Anterior cingulate cortex (tissue), 58 donors: Measurements from ENCODE around the gene TTC5.
"Not testable (repeated sequence)": the region's sequence is repeated elsewhere in the genome, so short reads cannot be mapped to it uniquely, and the experiment has no call there.

ENCODE experiments used
- DNase-seq, 58 donors: peaks; one replicate each; lab custom pipeline; 2025; lab: John Stamatoyannopoulos, UW

The TTC5 gene

DNA sequence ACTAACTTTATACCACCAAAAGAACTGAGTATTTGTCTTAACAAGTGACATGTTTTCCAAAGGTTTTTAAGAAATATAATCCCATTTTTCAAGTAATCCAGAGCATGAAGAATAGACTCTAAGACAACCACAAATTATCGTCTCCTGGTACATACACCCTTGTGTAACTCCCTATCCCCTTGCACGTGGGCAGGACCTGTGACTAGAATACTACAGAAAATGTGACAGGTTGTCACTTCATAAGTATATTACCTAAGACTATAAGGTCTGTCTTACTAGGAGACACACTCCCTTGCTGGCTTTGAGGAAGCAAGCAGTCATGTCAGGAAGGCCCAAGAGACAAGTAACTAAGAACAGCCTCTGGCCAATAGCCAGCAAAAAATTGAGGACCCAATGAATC, 8.3 kb upstream of the TTC5 start:
- no peak for DNase-seq

DNA sequence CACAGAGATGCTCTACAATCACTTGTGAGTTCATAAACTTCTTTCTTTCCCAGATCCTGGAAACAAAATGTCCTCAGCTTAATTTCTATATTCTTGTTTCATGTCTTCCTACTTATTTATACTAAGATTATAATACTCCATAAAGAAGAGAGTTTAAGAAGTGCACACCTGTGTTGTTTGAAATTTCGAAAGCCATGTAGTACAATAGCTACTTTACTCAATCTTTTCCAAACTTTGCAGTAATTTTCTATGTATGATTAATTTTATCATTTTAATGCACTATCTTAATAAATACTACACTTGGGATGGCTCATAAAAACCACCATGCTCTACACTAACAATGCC, 300 bp upstream of the TTC5 start:
- no peak for DNase-seq

DNA sequence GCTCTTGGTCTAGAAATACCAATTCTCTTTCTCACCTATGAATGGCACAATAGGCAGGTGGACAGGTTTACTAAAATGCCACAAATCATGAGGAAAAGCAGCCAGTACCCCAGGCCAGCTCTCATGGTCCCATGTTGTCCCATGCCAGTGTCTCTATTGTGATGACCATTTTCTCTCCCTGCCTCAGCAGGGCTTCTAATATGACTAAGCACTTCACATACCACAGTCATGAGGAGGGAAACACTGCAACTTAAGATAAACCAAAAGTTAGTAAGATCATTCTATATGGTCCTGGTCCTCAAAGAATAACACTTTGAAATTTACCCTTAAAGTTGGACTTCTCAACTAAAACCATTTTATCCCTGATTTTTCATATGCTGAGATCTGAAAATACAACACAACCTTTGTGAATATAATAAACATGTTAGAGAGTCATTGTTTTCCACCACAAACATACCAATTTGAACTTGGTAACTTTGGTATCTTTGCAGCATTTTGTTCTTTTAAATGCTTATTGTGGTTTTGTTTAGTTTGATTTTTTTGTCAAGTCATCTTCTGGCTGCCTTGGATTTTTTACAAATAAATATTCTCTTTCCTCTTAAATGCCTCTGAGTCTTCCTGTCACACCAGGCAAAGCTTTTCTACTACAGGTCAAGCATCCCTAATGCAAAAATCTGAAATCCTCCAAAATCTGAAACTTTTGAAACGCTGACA, 3.6 kb downstream of the TTC5 start:
- no peak for DNase-seq

DNA sequence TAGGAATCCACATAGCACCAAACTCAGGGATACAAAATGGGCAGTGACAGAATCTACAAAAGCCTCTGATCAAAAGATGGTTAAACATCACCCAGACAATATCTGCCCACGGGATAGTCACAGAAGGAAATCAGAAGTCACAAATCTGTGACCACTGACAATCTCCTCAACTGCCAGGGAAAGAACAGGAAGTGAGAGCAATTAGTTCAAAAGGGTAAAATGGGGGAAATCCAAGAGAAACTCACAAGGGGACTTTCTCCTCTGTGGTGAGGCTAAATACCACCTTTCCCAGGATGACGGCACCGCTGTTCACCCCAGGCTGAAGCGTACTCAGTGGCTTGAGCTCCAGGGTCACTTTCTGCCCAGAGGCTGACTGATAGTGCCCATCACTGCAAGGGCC, 10.7 kb downstream of the TTC5 start:
- no peak for DNase-seq

DNA sequence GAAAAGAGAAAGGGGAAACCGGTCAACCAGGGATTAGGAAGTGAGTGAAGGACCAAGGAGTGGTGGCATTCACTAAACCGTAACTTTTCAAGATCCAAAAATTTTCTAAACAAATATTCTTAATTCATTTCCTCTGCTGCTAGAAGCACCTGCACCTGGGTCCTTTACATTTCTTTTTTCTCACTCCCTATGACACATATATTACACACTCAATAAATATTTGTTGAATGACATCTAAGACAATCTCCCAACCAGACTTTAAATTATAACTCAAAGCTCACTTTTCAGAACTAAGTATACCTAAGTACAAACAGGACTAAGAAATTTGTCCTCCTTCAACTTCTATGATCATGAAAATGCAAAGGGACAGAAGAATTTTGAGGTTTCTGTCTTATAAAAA, 11.1 kb downstream of the TTC5 start:
- no peak for DNase-seq

DNA sequence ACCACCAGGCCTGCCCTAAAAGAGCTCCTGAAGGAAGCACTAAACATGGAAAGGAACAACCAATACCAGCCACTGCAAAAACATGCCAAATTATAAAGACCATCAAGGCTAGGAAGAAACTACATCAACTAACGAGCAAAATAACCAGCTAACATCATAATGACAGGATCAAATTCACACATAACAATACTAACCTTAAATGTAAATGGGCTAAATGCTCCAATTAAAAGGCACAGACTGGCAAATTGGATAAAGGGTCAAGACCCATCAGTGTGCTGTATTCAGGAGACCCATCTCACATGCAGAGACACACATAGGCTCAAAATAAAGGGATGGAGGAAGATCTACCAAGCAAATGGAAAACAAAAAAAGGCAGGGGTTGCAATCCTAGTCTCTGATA, 23.8 kb downstream of the TTC5 start:
- DNase-seq: not testable (repeated sequence)

DNA sequence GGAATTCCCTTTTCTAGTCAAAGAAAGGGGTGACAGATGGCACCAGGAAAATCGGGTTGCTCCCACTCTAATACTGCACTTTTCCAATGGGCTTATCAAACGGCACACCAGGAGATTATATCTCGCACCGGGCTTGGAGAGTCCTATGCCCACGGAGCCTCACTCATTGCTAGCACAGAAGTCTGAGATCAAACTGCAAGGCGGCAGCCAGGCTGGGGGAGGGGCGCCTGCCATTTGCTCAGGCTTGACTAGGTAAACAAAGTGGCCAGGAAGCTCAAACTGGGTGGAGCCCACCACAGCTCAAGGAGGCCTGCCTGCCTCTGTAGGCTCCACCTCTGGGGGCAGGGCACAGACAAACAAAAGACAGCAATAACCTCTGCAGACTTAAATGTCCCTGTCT, 25.5 kb downstream of the TTC5 start:
- DNase-seq: not testable (repeated sequence)

DNA sequence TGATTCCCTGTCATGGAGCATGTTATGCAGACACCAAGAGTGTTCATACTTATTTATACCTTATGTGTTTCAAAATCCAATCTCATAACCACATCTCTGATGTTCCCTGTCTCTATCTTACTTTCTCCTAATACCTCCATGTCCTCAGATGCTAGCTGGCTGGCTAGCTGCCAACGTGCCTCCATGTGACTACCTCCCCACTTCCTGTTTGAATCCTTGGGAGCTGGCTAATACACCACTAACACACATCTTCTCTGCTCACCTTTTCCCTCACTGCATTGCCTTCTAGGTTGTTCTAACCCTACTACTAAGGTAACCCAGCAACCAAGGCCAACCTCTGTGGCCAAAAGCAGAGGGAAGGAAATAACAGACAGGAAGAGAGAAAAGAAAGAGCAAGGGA, 27.3 kb downstream of the TTC5 start:
- peak in 1 of 58 donors; percentile 6 for DNase-seq

DNA sequence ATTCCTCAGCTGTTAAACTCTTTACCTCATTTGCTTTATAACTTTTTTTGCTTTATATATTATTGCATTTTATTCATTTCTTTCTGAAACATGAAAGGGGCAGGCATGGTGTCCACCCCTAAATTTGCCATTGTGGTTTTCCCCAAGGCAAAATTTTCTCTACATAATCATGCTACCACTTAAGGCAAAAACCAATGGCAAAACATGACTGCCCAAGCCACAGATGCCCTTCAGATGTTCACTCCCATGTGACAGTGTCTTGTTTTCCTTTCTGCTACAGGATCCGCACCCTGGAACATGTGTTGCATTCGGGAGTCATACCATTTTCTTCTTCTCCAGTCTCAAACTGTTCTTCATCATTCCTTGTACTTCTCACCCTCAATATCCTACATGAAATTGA, 28.3 kb downstream of the TTC5 start:
- DNase-seq: no peak

DNA sequence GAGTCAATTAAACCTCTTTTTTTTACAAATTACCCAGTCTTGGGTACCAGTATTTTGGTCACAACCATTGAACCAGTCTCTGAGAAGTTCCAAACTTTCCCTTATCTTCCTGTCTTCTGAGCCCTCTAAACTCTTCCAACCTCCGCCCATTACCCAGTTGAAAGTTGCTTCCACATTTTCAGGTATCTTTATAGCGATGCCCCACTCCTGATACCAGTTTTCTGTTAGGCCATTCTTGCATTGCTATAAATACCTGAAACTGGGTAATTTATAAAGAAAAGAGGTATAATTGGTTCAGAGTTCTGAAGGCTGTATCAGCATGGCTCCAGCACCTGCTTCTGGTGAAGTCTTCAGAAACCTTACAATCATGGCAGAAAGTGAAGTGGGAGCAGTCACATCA, 31.7 kb downstream of the TTC5 start:
- no peak for DNase-seq

DNA sequence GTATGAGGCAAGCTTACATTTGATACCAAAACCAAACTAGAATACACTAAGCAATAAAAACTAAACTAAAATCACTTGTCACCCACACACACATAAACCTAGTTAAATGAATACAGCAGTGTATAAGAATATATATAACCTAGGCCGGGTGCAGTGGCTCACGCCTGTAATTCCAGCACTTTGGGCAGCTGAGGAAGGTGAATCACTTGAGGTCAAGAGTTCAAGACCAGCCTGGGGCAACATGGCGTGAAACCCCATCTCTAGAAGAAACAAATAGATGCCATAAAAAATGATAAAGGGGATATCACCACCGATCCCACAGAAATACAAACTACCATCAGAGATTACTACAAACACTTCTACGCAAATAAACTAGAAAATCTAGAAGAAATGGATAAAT, 41.4 kb downstream of the TTC5 start:
- DNase-seq: not testable (repeated sequence)

DNA sequence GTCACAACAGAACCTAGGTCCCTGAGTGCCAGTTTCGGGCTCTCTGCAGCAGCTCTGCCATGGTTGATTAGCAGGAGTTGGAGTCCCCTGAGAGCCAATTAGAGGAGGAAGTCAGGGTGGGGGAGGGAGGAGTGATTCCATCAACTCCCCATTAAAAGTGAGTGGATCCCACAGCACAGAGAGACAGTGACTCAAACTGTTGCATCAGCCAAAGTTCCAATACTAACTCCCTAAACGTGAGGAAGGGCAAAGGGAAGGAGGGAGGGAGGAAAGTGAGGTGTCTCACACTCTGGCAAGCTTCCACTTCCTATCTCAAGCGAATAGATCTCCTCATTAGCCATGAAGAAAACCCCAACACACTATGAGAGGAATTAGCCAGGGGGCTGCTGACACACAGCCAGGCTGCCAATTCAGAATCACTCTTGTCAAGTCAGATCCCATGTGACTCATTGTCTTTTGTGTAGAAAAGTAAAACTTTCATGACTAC, 43.1 kb downstream of the TTC5 start:
- DNase-seq: no peak

DNA sequence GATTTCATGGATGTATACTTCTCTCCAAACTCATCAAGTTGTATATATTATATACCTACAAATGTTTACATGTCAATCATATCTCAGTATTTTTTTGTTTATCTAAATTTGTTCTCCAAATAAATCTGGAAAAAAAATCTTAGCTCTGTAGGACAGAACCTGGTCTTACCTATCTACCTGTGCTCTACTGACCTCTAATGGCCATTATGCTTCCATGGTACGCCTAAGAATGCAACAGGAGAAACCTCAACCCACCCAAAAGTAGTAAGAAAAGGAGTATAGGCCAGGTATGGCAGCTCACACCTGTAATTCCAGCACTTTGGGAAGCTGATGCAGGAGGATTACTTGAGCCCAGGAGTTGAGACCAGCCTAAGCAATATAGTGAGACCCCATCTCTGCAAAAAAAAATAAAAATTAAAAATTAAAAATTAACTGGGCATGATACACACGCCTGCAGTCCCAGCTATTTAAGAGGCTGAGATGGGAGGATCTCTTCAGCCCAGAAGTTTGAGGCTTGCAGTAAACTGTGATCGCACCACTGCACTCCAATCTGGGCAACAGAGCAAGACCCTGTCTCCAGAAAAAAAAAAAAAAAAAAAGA, 58.0 kb downstream of the TTC5 start:
- DNase-seq: no peak
